Measurements from ENCODE around the gene FHOD3.

GRCh38 chr18:36673452-36673851, 375.9 kb downstream of the FHOD3 start:
- no peak for TF ChIP-seq POLR2A (IDR thresholded peaks at IDR 0.05; ENCODE audit: low read depth)
- no peak for TF ChIP-seq CTCF (IDR thresholded peaks at IDR 0.05)

All from esophagus muscularis mucosa (tissue), 3 donors.